GM18867 (cell line): ENCODE measurements around the gene JAG2.

Source experiments
- ATAC-seq: cut with Tn5 transposase; IDR thresholded peaks from one replicate; pipeline ENCODE4 v1.9.1; 2021; ENCODE audit warnings: mild to moderate bottlenecking, moderate library complexity; ENCODE audit not compliant: unreplicated experiment

Gene JAG2

DNA sequence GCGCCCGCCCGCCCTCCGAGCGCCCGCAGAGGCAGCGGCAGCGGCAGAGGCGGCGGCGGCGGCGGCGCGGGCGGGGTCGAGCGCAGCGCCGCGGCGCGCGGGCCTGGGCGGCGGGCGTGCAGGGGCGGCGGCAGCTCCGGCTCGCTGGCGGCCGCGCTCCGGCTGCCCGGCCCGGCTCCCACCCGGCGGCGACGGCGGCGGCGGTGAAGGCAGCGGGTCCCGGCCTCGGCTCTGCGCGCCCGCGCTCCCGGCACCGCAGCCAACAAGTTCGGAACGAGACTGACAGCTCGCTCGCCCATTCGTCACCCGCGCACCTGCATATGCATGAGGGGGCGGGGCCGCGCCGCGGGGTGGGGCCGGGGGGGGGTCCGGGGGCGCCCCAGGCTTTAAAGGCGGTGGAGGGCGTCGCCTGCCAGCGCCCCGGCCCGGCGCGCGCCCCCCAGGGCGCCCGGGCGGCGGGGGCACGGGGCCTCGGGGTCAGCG is at the start of gene JAG2:
Gene JAG2, minus strand, starts transcription at position 281 of the 483 bp plus-strand sequence. CDS start 356 bp downstream, outside the sequence.
- no peak for ATAC-seq

DNA sequence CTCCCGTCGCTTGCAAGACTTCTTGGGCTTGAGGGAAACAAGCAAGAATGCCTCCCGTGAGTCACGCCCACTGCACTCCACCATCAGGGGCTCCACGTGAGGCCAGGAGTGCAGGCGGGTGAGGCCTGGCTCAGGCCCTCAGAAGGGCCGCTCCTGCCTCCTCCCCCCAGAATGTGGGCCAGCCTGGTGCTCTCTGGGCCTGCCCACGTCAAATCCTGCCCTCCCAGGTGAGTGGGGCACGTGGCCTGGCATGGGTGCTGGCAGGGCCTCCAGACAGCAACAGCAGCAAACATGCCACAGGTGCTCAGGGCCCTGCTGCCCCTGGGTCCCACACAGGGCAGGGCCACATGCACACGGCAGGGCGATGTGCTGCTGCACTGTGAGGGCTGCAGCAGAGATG is 49.2 kb upstream of the JAG2 start:
- ATAC-seq = no peak

DNA sequence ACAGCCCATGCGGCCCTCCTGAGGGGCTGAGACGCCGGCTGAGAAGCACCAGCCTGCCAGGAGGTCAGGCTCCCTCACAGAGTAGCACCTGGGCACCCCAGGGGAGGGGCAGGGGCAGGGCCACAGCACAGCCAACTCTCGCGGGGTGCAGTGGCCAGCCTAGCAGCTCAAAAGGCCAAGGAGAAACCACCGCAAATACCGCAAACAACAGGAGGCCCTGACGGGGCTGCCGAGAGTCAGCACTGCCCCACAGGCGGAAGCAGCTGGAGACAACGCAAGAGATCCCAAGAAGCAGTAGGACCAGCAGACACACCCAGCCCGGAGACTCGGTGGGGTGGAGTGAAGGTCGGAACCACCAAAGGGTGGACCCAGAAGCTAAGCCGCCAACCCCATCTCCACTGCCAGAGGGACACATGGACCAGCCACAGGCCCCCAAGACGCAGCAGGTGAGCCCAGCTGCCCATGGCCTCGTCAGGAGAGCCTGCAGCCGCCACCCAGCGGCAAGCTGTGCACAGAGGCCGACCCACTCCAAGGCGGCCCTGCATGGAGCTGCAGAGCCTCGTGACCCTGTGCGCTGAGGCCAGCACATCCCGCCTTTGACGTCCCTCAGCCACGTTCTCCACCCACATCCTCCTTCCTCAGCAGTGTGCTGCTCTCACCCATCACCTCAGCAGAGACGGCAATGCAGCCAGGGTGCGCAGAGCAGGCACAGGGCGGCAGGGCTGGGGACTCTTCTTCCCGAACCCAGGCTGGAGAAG is 48.1 kb upstream of the JAG2 start:
- no peak for ATAC-seq

DNA sequence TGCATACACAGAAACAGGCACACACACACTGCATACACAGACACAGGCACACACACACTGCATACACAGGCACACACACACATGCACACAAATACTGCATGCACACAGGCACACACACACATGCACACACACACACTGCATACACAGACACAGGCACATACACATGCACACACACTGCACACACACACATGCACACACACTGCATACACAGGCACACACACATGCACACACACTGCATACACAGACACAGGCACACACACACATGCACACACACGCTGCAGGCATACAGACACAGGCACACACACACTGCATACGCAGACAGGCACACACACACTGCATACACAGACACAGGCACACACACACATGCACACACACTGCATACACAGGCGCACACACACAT is 47.0 kb upstream of the JAG2 start:
- no peak for ATAC-seq

DNA sequence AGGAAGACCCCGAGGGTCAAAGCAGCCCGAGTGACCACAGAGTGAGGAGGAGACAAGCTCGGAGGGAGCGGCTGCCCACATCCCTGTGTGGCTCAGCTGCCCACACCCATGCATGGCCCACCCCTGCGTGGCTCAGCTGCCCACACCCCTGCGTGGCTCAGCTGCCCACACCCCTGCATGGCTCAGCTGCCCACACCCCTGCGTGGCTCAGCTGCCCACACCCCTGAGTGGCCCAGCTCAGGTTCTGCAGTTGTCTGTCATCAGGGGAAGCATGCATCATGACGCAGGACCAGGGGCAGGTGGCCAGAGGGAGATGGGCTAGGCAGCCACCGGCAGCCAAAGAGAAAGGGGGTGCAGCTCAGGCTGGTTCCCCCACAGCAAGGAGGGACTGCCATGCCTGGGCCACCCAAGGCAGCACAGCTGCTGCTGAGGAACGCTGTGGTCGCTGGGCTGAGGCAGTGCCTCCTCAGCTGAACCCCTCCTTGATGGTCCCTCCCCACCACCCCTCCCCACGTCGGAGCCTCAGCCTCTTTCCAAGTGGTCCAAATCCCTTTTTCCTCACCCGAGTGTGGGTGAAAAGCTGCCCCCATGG is 45.8 kb upstream of the JAG2 start:
- no peak for ATAC-seq

DNA sequence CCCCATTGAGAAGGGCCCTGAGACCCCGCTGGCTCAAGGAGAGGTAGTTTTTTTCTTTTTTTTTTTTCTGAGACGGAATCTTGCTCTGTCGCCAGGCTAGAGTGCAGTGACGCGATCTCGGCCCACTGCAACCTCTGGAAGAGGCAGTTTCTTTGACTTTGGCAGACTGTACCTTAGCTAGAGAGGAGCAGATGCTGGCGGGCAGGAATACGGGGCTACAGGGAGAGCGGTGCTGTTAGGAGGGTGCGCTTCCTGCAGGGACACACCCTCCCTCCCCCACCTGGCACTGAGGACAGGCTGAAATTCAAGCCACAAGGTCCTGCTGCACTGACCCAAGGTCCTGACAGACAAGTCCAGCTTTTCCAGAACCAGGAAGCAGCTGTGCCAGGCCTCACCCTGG is 44.8 kb upstream of the JAG2 start:
- no peak for ATAC-seq

DNA sequence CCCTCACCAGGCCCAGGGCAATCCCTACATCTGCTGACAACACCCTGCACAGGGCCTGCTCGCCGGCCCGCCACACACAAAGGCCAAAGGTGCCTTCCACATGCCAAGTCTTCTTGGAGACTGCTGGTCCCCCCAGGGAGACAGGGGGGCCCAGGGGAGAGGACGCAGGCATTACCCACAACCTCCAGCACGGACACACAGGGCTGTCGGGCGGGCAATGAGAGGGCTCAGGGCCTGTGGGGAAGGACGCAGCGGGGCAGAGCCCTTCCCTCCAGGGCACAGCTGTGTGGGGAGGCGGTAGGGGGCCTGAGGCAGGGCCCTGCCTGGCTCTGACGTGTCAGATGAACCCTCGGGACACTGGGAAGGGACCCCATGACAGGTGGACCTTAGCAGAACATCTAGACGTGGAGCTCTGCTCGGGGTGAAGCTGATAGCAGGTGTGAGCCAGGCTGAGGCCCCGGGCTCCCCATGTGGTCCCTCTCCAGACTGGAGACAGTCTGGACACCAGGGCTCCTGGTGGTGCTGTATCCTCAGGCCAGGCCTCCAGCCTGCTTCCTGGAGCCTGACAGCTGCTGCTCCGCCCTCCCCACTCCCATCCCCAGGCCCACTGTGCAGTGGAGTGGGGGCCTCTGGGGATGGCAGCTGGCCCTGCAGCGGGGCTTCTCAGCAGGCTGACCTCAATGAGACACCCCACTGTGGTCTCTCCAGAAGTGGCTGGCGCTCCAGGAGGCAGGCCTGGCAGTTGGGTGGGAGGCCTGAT is 44.1 kb upstream of the JAG2 start:
- ATAC-seq = no peak

DNA sequence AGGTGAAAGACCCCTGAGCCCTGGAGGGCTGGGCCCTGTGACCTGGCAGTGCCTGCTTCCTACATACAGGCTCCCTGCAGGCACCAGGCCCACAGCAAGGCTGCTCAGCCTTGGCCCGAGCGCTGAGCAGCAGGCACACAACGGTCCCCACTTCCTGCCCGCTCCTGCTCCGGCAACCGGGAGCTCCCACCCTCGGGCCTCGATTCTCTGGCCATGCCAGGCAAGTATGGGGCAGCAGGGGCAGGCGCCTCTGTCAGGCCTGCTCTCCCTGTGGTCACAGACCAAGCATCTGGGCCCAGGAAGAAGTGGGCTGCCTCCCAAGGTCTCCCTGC is 43.1 kb upstream of the JAG2 start:
- ATAC-seq = no peak

DNA sequence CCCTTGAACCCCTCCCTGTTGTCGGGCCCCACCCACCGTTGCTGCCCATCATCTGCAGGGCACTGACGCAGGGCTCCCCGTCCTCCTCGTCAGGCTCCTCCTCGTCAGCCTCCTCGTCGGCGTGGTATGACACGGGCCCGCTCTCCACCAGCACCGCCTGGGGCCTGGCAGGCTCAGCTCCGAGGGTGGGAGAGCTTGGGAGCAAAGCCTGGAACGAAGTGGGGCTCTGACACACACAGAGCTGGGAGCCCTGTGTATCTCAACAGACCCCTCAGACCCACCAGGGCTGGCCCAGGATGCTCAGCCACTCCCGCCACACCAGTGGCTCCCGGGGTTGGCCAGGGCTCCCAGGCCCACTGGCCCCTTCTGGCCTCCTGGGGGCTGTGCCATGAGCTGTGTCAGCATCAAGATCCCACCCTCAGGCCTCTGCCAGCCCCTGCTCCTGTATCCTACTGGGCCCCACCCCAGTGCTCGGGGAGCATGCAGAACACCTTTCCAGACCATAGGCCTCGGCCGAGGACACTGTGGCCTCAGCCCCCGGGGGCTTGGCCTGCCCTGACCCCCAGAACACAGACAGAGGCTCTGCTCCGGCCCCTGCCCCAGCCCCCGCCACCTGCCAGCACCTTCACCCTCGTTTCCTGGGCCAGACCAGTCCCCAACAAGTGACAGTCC is 42.6 kb upstream of the JAG2 start:
- no peak for ATAC-seq

DNA sequence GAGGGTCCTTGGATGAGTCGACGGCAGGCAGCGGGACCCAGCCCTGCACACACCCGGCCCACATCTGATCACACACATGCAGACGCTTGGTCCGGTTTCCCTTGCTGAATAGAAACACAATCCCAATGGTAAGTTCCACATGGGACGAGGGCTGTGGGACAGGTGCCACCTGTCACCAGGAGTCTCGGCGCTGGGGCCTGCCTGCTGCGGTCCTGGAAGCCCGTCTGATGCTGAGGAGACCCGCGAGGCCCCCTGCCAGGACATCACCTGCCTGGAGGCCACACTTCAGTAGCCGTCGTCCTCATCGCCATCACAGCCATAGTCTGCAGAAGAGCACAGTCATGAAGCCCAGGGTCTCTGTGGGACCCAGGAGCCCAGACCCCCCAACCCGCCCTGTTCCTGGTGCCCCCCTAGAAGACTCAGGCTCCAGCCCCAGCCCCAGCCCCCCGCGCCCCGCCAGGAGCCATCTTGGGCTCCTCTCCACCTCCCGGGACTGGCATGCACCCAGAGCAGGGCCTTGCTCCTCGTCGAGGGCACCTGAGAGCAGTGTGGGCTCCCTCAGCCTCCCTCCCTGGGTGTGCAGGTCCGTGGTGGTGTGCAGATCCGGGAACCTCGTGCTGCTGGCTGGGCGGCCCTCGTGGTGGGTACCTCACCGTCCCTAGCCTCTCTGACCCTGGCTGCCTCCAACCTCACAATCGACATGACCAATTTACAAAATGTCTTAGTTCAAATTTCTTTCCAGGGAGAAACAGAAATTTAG is 41.9 kb upstream of the JAG2 start:
- no peak for ATAC-seq

DNA sequence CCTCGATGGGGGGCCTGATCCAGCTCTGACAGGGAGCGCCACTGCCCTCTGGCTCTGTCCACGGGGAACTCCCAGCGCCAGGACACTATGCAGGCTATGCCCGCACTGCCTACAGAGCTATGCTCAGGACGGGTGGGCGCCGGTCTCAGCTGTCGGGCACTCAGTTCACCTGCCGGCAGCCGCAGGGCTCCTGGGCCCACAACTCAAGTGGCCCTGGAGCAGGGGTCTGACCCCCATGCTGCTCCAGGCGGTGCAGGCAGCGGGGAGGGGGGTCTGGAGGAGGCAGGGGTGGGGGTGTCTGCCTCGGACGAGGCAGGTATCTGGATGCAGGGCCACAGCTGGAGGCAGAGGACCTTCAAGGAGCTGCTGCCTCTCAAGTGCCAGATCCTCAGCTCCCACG is 41.1 kb upstream of the JAG2 start:
- ATAC-seq = no peak

DNA sequence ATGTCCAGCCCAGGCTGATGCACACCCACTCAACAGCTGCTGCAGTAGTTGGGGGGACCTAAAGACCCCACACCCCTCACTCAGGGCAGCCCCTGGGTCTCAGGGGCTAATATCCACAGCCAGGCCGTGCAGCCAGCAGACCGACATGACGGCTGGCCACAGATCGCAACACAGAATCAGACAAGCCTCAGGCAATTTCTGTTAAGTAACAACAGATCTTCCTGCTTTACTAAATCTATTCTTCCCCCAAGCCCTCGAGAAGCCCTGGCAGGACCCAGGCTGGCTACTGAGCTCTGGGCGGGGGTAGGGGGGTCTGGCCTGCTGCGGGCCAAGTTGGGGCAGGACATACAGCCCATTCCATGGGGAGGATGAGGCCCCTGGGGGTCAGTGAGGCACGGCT is 40.5 kb upstream of the JAG2 start:
- no peak for ATAC-seq

DNA sequence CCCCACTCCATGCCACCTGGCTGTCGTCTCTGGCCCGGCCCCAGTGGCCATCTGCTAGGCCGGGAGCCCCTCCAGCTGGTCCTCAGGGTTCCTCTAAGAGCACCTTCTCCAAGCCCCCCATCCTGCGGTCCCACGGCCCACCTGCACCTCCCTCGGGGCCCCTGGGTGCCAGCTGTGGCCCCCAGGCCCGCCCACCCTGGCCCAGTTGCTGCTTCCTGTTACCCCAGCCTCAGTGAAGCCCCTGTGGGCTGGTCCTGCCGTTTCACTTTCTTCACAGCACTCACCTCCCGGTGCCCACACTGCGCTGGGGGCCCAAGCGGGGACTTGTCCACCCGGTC is 40.1 kb upstream of the JAG2 start:
- no peak for ATAC-seq

DNA sequence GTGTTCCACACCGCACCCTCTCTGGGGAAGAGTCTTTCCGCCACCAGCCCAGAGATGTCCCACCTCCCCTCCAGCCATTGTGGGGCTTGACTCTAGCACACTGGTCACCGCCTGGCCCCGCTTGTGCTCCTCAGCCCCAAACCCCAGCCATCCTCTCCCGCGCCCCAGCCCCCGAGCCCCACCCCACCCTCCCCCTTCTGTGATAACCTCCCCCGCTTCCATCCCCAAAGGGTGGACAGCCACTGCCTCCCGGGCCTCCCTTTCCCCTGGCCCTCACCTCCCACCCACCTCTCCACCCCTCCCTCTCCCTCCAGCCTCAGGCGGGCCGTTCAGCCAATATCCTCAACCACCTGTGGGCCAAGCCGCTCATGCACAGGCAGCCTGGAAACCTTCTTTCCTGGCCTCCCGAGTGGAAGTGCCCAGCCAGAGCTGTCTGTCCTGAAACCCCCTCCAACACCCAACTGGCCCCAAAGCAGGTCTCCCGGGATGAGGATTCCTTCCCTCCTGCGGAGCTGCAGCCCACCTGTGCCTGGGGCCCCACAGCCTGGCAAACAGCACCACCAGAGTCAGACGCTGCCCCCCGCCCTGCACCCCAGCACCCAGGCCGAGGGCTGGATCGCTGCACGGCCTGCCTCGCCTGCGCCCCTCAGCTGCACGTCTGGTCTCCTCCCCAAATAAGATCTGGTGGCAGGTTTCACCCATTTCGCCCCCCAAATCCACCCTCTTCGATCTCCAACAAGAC is 39.6 kb upstream of the JAG2 start:
- no peak for ATAC-seq

DNA sequence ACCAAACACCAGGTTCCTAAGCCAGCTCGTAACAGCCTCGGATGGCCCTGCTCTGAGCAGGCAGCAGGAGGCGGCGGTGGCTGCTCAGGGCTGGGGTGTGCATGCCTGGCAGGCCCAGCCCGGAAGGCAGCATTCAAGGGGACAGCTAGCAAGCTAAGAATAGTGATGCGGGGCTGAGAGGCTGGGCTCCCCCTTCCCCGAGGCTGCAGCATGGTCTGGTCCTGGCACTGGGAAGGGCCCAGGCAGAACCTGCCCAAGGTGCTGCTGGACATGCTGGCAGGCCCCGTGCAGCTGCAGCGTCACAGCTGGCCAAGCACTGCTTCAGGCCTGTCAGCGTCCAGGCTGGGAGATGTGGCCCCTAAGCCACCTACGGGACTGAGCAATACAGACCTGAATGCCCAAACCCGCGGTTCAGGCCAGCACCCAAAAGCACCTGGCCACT is 38.9 kb upstream of the JAG2 start:
- no peak for ATAC-seq

DNA sequence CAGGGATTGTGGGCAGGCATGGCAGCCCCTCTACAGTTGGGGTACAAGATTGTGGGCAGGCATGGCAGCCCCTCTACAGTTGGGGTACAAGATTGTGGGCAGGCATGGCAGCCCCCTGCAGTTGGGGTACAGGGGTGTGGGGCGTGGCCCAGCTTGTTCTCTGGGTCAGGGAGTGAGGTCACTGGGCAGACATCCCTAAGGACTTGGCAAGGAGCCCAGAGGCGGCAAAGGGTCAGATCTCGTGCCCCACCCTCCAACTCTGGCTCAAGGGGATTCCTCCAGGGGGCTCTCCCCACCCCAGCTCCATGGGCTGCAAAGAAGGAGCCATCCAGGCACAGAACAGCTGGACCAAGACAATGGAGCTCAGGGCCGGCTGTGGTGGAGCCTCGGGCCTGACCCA is 38.3 kb upstream of the JAG2 start:
- no peak for ATAC-seq

DNA sequence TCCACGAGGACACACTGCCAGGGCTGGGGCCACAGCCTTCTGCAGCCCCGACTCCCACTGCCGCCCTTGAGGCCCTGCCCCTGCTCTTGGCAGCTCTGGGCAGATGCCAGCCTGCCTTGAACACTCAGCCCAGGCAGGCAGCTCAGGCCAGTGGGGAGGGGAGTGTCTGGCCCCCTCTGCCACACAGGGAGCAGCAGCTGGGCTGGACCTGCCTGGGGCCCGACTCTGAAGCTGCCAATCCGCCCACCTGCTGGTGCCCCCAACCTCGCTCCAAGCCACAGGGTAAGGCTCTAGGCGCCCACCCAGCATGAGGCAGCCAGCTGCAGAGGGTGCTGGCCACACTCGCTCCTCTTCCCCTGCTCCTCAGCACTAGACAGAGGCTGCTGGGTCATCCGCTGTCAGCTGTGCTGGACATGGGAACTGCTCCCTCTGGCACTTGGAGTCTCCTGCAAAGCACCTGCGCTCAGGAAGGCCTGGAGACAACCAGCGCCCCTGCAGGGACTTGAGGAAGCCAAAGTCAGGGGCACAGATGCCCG is 37.2 kb upstream of the JAG2 start:
- no peak for ATAC-seq

DNA sequence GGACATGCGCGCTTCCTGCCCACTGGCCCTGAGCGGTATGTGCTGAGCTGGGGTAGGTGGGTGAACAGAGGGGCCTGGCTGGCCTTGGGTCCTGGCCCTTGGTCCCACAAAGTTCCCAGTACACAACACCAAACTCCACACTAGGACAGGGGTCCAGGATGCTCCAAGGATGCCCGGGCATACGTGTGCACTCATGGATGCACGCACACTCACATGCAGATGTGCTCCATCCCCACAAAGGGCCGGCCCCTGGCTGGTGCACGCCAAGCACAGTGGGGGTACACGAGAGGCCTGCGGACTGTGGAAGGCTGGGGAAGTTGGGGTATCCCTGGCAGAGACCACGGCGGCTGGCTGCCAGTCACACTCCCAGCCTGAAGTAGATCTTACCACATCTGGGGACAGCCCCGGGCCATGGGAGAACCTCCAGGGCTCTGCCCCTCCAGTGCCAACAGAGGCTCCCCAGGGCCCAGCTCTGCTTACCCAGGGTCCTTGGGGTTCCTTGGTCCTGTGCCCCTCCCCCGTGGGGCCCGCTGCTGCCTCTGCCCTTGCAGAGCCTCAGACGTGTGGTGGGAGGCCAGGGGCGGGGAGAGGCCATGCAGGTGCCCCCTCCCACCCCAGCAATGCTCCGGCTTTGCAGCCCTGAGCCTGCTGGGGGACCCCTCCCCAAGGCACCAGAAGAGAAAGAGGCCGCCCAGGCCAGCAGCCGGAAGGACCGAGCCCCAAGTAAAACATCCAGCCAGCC is 36.5 kb upstream of the JAG2 start:
- no peak for ATAC-seq

DNA sequence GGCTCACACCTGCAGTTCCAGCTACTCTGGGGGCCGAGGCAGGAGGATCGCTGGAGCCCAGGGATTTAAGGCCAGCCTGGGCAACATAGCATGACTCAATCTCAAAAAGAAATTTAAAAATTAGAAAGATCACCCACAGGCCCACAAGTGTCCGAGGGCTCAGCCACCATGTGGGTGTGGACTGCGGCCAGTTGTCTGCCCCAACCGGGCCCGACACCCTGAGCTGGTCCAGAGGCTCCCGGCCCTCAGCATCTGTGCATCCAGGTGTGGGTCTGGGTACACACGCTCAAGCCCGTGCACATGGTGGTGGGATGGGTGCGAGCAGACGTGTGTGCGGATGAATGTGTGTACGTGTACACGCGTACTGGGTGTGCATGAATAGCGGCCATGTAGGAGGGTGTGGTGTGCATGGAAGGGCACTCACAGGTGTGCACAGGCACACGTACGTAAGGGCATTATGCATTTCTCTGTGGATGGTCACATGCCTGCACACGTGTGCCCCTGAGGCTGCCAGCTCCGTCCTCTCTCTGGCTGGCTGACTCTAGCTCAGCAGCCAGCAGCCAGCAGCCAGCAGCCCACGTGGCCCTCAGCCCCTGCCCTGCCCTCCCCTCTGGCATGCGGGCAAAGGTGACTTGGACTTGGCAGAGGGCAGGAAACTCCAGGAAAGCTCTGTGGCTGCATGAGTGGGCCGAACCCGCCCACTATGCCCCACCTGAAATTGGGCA is 35.8 kb upstream of the JAG2 start:
- ATAC-seq = no peak
